DMS153 treated with DMSO at 0.1 percent for 48 hours (cell line): Measurements from ENCODE around the gene PRR35.

Source experiments
- DNase-seq: peaks from one replicate; lab custom pipeline; 2025; ENCODE audit not compliant: unreplicated experiment; lab: John Stamatoyannopoulos, UW

Gene PRR35

DNA sequence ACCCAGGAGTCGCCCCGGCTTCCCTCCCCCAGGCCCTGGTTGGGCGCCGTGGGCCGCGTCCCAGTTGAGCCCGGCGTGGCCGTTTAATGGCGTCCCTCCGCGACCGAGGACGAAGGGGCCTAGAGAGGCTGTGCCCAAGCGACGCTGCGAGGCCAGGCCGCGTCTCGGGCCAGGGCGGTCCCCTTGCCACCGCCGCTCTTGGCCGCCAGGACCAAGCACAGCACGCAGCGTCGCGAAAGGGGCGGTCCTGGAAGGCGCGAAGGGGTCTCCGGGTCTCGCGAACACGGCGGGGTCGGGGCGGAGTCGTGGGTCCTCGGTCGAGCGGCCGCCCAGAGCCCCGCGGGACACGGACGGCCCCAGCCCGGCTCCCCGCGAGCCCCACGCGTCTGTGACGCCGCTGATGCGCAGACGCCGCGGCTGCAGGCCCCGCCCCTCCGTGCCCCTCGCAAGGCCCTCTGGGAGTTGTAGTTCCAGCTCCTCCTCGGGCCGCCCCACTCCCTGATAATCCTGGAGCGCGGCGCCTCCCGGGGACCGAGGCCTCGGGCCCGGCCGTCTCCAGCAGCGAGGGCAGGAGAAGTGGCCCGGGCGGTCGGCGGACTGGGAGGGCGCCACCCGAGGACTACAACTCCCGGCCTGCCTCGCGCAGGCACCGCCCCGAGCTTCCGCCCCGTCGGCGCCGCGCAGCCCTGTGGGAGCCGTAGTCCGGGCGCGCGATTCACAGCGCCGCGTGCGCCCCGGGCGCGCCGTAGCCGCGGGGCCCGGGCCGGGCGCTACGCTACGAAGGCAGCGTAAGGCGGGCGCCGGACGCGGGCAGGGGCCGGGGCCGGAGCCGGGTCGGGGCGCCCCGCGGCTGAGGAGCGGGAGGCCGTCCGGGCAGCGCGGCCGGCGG lies 32.9 kb upstream of the PRR35 start, which contains the start of gene CAPN15:
Gene CAPN15 (plus strand): TSS at position 698 of the 889 bp plus-strand sequence. CDS start 19,127 bp downstream, outside the sequence.
- peak; percentile 64 for DNase-seq

DNA sequence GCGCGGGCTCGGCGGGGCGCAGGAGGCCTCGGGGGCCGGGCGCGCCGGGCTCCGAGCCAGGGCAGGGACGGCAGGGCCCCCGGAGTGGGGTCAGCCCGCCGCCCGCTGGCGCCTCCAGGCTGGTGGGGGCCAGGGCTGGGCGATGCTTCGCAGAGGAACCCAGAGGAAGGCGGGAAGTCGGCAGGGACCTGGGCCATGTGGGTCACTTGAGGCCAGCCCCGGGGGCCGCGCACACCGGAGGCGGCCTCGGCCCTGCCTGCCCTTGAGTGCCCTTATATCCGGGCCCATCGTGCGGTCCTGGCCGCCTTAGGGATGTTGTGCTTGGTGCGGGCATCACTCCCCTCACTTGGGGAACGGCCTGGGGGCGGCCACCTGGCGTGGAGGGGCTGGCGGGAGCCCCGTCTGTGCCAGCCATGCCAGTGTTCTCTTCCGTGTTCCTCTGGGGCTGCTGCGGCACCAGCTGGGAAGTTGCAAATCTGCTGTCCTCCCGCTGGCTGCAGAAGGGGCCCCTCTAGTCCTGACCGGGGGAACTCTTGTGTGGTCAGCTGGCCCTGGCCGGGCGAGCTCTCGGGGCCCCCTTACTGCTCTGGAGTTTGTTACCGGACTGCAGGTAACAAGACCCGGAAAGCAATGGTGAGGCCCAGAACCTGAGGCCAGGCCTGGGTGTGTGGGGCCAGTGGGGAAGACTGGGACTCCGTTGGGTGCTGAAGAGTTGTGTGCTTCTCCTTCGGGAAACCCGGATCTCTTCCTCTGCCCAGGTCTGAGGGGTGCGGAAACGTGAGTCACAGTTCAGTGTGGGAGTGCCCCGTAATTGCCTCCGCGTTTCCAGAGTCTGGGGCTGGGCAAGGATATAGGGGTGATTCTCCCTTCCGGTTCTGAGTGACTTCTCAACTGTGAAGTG lies 31.8 kb upstream of the PRR35 start:
- DNase-seq = no peak

DNA sequence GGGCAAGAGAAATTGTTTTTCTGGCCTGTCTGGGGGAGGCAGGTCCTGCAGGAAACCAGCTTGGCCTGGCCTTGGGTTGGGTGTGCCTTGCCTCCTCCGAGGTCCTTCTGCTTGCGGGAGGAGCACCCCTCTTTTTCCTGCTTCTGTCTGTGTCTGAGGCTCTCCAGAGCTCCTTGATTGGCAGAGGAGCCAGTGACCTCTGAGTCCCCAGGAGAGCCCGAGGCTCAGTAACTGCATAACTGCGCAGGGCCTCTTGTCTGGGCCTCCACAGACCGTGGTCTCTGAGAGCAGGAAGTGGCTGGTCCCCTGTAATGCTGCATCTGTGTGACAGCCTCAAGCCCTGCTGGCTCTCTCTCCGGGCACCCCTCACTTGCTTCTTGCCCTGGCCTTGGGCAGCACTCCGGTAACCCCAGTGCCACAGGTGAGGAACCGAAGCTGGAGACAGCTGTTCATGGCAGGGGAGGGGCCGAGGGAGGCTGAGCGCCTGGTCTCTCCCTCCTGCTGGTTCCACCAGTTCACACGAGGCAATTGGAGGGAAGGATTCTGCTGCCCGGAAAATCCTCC lies 31.1 kb upstream of the PRR35 start:
- no peak for DNase-seq

DNA sequence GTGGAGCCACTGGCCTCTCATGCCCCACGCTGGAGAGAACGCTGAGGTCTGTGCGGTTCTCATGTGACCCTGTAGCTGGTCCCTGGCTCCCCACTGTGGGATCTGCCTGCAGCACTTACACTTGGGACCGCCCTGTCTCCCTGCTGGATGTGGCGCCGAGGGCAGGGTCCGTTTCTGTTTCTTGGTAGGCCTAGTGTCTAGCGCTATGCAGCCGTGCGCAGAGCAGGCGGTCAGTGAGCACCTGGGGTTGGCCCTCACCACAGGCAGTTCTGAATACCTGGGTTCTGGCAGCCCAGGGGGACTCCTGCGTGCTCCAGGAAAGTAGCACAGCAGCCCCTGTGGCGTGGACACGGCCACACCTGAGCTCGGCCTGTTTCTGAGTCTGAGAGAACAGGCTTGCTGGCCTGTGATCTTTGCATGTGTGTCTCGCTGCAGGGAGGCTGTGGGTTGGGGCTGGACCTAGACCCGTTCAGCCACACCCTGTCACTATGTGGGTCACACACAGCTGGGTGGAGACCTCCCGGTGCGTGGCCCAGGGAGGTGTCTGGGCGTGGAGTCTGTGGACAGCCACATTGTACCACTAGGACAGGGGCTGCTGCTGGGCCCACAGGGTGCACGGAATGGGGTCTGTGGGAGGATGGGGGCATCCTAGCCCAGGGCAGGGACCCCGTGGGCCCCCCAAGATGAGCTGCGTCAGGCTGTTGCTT lies 29.9 kb upstream of the PRR35 start:
- no peak for DNase-seq

DNA sequence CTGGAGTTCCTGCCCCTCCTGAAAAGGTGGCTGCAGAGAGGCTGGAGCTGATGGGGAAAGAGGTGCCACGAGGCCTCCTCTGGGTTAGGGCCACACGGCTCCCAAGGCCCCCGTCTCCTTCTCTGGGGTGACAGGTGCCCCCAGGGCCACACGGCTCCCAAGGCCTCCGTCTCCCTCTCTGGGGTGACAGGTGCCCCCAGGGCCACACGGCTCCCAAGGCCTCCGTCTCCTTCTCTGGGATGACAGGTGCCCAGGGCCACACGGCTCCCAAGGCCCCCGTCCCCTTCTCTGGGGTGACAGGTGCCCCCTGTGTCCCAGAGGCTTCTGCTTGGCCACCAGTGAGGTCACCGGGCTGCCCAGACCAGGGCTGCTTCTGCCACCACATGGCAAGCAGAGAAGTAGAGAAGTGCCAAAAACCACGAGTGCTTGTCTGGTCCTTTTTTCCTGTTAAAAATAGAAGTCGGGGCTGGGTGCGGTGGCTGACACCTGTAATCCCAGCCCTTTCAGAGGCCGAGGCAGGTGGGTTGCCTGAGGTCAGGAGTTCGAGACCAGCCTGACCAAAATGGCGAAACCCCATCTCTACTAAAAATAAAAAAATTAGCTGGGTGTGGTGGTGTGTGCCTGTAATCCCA lies 28.6 kb upstream of the PRR35 start:
- no peak for DNase-seq

DNA sequence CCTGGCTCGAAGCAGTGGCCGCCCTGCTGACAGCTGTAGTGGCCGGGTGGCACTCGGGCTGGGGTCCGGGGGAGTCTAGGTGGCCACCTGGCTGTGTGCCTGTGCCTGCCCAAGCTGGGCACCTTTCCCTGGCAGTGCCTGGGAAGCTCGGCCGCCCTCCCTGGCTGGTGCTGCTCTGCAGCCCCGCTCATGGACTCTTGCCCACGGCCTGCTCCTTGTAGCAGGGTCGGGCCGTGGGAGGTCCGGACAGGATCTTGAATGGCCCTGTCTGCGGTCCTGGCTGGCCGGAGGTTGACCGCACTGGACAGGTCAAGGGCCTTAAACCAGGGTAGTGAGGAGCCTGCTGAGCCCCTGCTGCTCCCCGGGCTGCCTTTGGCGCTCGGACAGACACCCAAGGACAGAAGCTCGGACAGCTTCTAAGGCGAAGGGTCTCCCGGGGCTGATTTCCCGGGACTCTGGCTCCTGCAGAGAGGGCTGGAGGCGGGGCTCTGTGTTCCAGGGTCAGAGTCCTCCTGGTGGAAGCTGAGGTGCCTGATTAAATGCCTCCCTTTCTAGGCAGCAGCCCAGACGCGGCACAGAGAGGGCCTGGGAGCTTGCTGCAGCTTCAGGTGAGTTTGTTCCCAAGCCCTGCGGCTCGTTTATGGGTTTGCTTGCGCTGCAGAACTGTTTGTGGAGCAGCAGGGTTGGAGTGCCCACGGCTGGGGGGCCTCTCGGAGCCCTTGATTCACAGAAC lies 26.6 kb upstream of the PRR35 start:
- DNase-seq = no peak

DNA sequence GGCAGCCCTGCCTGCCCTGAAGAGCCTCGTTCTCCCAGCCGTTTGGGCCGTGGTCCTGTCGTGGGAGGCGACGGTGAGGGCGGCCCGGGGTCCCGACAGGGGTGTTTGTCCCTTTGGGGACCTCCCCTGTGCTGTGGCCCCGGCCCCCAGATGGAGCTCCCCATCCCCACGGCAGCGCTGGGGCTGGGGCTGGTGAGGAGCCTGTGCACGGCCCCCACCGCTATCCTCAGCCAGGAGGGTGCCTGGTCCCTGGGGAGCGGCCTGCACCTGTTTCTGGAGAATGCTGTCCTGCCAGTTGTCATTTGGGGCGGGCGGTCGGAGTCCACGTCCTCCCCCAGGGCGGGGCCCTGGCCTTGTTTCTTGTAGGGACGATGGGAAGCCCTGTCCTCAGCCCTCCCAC lies 26.1 kb upstream of the PRR35 start:
- DNase-seq = no peak

DNA sequence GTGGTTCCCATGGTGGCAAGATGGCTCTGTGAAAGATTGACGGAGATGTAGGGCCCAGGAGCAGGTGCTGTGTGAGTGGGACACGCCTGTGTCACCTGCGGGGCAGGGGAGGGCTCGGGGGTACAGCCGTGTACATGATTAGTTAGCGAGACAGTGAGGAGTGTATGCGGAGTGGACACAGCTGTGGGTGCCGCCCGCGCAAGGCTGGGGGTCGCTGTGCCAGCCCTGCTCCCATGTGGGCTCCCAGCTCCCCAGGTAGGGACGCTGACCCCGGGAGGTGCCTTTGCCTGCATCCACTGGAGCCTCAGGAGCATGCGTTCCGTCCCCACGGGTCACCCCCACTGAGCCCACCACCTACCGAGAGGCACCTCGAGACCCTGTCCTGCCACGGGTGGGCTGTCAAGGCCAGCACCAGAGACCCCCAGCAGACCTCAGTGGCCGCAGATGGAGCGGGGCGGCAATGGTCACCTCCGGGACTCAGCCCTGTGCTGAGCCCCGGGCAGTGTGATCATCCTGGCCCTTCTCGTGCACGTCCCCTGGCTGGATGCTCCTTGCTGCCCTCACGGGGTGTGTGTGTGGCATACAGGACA lies 25.2 kb upstream of the PRR35 start:
- DNase-seq = no peak

DNA sequence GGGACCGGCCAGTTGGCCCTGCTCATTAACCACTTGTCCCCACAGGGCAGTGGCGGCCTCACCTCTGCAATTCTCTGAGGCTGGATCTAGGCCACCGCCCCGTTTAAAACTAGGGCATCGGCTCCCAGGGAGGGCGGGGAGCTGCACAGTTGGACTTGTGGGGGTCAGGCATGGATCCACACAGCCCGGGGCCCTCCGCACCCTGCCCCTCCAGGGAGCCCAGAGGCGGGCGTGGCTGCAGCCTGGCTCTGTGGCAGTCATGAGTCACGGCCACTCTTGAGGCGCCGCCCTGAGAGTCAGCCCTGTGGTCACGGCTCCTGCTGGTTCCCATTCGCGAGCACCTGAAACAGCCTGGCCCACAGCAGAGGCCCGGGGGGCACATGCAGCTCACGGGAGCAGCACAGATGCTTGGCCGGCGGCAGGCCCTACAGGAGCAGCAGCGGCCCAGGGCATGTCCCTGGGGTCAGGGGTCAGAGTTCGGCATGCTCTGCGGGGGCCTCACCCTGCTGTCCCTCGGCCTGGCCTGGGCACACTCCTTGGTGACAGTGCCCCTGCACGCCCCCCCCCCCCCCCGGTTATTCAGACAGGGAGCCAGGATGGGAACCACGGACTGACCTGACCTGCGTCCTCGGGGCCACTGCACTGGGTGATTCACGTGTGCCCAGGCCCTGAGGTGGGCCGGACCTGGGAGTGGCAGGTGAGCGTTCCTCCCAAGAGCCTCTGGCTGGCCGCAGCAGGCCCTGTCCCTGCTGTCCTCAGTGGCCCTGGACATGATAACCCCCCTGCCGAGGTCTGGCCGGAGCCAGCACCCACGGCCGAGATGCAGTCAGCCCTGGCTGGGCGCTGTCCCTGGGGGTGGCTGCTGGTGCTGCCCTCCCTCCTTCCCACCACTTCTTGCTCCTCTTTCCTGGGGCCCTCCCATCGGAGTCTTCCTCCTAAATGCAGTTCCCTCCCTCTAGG lies 24.5 kb upstream of the PRR35 start:
- DNase-seq = no peak

DNA sequence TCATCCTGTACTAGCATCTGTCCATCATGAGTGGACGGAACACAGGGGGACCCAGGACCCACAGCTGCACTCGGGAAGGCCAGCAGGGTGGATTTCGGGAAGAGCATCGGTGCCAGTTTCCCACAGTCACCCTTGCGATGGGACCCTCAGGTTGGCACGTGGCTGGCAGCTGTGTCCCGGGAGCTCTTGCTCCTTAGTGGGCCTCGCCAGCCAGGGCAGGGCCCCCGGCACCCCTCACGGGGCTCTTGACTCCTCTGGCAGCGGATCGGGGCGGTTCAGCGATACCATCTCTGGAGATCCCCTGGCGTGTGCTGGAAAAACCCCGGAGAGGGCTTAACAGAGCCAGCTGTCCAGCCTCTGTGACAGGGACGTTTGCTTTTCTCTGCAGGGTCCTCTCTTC lies 23.4 kb upstream of the PRR35 start:
- DNase-seq = no peak

DNA sequence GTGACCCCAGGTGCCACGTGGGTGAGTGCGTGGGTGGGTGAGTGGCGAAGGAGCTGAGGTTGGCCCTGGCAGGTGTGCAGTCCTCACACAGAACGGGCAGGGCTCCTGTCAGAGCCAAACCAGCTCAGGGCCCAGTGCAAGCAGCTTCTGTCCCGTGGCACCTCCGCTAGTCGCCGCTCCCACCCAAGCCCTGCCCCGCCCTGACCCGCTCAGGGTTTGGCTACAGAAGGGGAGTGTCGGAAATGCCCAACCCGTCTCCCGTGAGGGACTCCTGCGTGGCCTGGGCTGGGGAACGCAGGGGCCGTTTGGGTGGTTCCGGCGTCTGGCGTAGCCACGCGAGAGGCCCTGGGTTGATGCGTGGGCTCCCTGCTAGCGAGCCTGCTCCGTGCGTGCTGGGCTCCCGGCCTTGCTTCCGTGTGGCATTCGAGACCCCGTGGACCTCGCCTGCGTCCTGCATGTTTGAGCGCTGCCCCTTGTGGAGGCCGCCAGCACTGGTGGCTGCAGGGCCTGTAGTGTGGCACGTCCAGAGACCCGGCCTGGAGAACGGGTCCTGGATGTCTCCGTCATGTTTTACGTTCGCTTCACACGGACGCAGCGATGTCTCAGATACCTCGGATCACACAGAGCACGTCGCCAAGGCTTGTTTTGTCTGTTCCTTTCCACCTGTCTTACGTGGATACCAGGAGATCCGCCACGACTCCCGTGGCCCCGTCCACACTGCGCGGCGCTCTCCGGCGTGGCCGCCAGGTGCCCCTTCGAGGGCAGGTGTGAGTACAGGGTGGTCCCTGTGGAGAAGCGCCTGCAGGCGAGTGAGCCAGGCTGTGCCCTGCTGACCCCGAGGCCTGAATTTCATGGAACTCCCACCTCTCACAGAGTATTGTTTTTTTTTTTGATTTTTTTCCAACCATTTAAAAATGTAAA lies 22.5 kb upstream of the PRR35 start:
- DNase-seq = no peak

DNA sequence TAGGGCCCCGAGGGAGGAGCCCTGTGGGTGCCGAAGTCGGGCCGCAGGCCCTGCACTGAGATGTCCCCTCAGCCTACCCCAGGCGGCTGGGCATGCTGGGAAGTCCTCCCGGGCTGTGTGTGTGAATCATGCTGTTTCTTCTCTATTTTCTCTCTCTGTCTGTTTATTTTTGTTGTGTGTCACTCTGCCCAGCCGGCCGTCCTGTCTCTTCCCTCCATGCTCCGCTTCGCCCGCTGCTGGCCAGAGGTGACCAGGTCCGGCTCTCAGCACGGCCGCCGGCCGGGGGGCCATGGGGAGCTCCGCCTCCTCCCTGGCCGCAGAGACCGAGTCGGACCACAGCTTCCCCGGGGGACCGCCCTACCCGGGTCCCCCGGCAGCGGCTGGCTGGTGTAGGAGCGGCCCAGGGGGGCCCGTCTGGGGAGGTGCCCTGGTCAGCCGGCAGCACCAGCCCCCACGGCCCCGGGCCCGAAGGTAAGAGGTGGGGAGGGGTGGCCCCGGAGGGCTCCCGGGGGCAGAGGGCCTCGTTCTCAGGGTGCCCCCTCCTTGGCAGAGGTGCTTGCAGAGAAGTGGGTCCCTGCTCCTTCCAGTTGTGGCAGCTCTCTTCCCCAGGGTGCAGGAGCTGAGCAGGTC lies 20.2 kb upstream of the PRR35 start:
- no peak for DNase-seq

DNA sequence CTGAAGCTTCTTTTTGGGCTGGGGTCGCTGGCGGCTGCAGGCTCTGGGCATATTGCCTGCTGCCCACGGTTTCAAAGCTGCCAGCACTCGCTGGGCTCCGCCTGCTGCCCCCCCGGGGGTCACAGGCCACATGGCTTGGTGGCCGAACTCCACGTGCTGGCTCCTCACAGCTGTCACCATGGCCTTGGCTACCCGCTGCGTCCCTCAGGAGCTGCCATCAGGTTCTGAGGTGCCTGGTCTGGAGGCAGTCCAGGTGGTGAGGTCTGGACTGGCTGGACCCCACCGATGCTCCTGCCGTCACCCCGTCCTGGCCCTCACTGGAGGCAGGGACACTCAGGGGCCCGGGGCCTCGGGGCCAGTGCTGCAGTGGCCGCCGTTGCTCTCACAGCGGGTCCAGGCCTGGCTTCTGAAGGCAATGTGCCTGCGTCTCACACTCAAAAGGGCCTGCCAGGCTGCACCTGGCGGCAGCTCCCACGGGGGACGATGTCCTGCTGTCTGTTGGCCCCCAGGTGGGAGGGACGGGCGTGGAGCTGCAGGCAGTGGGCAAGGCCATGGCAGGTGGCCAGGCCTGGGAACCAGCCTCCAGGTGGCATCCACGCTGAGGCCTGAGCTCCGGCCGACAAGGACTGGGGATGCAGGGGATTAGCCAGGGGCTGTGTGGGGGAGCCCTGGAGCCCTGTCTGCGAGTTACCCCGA lies 19.4 kb upstream of the PRR35 start:
- DNase-seq = no peak

DNA sequence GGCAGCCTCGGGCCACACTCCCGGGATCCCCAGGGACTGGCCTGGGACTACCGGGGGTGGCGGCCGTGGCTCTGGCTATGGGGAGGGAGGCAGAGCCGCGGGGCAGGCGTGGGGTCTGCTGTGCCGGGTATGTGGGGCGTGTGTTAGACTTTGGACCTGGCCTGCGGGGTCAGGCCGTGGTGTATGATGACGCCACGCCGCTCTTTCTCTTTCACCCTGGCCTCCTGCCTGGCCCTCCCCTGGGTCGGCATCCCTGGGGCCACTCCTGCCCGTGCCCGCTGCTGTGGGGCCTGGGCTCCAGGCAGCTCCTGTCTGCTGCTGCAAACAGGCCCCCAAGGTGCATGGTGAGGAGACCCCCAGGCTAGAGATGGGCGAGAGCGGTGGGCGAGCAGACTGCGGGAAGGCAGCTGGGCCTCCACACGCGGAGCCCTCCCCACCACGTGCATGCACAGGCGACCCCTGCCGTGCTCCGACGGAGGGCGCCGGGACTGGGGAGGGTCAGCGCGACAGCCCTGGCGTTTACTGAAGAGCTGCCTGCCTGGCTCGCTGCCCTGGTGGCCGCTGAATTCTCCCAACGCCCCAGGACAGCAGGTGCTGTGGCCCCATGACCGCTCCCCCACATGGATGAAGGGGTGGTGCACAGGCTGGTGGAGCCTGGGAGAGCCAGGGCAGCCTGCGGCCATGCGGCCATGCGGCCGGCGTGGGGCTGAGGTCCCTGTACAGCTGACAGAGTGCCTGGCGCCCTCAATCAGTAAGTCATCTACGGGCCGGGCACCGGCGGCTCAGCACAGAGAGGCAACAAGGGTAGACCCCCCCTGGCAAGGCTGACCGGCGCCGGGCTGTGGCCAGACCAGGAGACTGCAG lies 16.7 kb upstream of the PRR35 start:
- DNase-seq = no peak

DNA sequence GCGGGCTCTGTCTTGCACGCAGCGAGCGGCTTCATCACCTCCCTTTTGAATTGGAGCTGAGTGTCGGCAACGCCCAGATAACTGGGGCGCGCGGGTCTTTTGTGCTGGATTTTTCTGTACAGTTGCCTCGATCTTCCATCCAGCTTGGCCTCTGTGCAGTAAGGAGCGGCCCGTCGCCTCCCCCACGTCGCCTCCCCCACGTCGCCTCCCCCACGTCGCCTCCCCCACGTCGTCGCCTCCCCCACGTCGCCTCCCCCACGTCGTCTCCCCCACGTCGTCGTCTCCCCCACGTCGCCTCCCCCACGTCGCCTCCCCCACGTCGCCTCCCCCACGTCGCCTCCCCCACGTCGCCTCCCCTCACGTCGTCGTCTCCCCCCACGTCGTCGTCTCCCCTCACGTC lies 15.7 kb upstream of the PRR35 start:
- no peak for DNase-seq
